Parathyroid adenoma (tissue), 2 donors: ENCODE data around the gene ZNF335.

Experiments
- H2AFZ ChIP-seq: fragments of 300-600 bp; sonication (generic); one replicate; pipeline ENCODE4 v1.7.0; 2017; ENCODE audit warnings: antibody characterized with exemption, mild to moderate bottlenecking
- H3K27ac ChIP-seq: fragments of 300-600 bp; sonication (generic); one replicate; pipeline ENCODE4 v1.7.0; 2017
- H3K27me3 ChIP-seq: fragments of 300-600 bp; sonication (generic); one replicate; pipeline ENCODE4 v1.7.0; 2017; ENCODE audit warnings: low read length; ENCODE audit not compliant: control insufficient read depth, insufficient read depth
- H3K36me3 ChIP-seq: fragments of 300-600 bp; sonication (generic); one replicate; pipeline ENCODE4 v1.7.0; 2017; ENCODE audit warnings: low read length; ENCODE audit not compliant: control insufficient read depth, insufficient read depth
- H3K4me1 ChIP-seq: fragments of 300-600 bp; sonication (generic); one replicate; pipeline ENCODE4 v1.7.0; 2017; ENCODE audit warnings: control low read depth
- H3K4me2 ChIP-seq: fragments of 300-600 bp; sonication (generic); one replicate; pipeline ENCODE4 v1.7.0; 2017; ENCODE audit warnings: low read length
- H3K4me3 ChIP-seq: fragments of 300-600 bp; sonication (generic); one replicate; pipeline ENCODE4 v1.7.0; 2017; ENCODE audit warnings: low read depth, low read length
- H3K79me2 ChIP-seq: fragments of 300-600 bp; sonication (generic); one replicate; pipeline ENCODE4 v1.7.0; 2017; ENCODE audit warnings: control low read depth
- H3K9ac ChIP-seq: fragments of 300-600 bp; sonication (generic); one replicate; pipeline ENCODE4 v1.7.0; 2017; ENCODE audit warnings: mild to moderate bottlenecking
- H3K9me3 ChIP-seq: fragments of 300-600 bp; sonication (generic); one replicate; pipeline ENCODE4 v1.7.0; 2017; ENCODE audit warnings: low read length; ENCODE audit not compliant: control insufficient read depth
- TF ChIP-seq, protein P1 (sequence below): fragments of 300-600 bp; sonication (generic); IDR thresholded peaks from one replicate; pipeline ENCODE4 v1.7.0; 2017; ENCODE audit warnings: antibody characterized with exemption, mild to moderate bottlenecking
- donor health status: primary hyperparathyroidism.

The ZNF335 gene

DNA sequence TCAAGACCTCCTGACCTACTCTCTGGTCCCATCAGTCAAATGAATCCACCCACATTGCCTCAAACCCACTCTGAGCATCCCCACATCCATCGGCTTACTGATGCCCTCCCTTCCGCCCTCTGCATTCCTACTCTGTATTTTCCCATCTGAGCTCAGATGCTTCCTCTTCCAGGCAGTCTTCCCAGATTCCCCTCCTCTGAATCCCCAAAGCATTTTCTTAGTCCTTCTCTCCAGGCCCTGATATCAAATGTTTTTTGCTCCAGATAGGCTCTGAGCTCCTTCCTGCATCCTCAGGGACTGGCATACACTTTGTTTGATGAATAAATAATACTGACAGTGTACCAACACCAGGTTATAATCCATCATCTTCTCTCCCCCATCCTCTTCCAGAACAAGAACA is 63.9 kb downstream of the ZNF335 start:
- peaks cover 8% of the 10 kb centered on the region for H3K4me1 ChIP-seq
- no peaks in the 10 kb centered on the region for H3K79me2 ChIP-seq
- TF ChIP-seq, protein P1, sequence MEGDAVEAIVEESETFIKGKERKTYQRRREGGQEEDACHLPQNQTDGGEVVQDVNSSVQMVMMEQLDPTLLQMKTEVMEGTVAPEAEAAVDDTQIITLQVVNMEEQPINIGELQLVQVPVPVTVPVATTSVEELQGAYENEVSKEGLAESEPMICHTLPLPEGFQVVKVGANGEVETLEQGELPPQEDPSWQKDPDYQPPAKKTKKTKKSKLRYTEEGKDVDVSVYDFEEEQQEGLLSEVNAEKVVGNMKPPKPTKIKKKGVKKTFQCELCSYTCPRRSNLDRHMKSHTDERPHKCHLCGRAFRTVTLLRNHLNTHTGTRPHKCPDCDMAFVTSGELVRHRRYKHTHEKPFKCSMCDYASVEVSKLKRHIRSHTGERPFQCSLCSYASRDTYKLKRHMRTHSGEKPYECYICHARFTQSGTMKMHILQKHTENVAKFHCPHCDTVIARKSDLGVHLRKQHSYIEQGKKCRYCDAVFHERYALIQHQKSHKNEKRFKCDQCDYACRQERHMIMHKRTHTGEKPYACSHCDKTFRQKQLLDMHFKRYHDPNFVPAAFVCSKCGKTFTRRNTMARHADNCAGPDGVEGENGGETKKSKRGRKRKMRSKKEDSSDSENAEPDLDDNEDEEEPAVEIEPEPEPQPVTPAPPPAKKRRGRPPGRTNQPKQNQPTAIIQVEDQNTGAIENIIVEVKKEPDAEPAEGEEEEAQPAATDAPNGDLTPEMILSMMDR: no peak
- H3K36me3 ChIP-seq: no peaks in the 10 kb centered on the region
- H2AFZ ChIP-seq: no peak overlapping the region
- no peaks in the 10 kb centered on the region for H3K9me3 ChIP-seq
- no peak overlapping the region for H3K4me2 ChIP-seq
- H3K27me3 ChIP-seq: no peaks in the 10 kb centered on the region
- no peak overlapping the region for H3K4me3 ChIP-seq
- no peak overlapping the region for H3K27ac ChIP-seq
- no peak overlapping the region for H3K9ac ChIP-seq

DNA sequence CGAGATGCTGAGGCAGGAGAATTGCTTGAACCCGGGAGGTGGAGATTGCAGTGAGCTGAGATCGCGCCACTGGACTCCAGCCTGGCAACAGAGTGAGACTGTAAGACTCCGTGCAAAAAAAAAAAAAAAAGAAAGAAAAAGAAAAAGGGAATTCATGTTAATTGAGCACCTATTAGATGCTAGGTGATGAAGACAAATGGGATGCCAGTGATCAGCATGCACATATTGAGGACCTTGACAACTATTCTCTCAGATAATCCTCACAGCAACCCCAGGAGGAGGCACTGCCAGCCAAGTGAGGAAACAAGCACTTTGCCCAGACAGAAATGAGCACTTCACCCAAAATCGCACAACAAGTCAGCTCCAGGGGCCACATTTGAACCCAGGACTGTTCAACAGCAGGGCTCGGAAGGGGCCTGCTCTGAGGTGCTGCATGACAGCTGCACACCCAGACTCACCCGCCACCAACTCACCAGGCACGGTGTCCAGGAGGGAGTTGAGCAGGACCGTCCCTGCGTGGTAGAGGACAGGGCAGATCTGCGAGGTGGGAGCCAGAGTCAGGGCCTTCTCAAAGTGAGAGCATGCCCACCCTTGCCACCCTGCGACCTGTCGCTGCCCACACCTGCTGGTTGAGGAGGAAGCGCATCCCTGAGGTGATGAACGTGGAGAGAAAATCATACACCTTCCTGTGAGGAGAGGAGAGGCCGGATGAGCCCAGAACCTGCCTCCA is 64.6 kb downstream of the ZNF335 start:
- Histone ChIP-seq H3K4me2 (no peak overlapping the region), H3K27ac (no peak overlapping the region), H3K79me2 (no peaks in the 10 kb centered on the region), H2AFZ (no peak overlapping the region), H3K4me3 (no peak overlapping the region), H3K4me1 (peaks cover 8% of the 10 kb centered on the region), H3K9ac (no peak overlapping the region), H3K36me3 (no peaks in the 10 kb centered on the region), H3K9me3 (no peaks in the 10 kb centered on the region), H3K27me3 (no peaks in the 10 kb centered on the region)
- TF ChIP-seq, protein P1: no peak

DNA sequence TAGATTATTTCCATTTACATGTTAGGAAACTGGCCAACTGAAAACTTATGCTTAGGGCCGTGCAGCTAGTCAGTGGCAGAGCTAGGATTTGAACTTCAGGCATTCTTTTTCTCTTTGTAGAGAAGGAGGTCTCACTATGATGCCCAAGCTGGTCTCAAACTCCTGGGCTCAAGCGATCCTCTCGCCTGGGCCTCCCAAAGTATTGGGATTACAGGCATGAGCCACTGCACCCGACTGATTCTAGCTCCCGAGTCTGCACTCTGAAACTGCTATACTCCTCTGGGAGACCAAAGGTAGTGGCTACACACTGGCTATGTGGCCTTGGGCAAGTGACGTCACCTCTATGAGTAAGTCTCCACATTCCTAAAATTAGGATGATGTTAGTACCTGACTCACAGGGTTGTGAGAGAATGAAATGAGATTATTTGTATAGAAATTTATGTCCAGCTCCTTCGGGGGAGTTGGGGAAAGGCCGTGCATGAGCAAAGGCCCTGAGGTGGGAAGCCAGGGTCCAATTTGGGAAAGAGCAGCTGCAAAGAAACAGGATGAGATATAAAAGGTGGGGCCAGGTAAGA is 66.4 kb downstream of the ZNF335 start:
- Histone ChIP-seq H3K79me2 (no peaks in the 10 kb centered on the region), H2AFZ (no peak overlapping the region), H3K9ac (no peak overlapping the region), H3K27me3 (no peaks in the 10 kb centered on the region), H3K36me3 (no peaks in the 10 kb centered on the region), H3K4me1 (no peaks in the 10 kb centered on the region), H3K9me3 (no peaks in the 10 kb centered on the region), H3K4me2 (no peak overlapping the region), H3K4me3 (no peak overlapping the region), H3K27ac (no peak overlapping the region)
- TF ChIP-seq, protein P1: no peak

DNA sequence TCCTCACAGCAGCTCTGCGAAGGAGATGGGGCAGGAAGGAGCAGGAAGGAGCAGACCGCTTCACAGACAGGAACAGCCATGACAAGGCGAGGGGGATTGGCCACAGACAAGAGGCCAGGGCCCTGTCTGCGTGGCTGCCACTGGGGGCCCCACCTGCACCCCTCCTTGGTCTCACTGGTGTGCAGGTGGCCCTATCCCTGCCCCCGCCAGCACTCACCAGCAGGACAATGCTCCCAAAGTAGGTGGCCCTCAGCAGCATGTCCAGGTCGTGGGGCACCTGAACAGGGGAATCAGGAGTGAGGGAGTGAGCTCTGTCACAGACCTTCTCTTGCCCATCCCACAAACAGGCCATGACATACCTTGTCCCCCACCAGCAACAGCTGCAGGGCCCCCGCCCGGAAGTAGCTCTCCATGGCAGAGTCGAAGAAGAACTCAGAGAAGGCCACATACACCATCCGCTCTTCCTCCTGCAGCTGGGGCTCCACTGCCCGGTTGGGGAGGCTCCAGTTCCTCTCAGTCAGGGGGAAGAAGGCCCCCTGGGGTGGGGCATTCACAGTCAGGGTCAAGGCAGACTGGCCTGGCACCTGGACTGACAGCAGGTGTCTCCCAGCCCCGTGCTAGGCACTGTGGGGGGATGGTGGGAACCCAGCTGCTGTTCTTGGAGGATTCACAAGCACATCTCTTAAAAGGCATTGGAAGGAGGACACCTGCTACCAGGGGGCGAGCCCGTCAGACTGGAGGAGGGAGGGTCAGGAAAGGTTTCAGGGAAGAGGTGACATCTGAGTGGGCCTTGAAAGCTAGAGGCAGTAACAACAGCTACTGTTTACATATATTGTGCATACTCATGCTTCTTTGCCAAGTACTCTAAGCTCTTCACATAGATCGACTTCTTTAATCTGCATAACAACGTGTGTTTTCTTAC is 67.2 kb downstream of the ZNF335 start:
- H3K4me2 ChIP-seq: no peak overlapping the region
- H3K27me3 ChIP-seq: no peaks in the 10 kb centered on the region
- H3K36me3 ChIP-seq: no peaks in the 10 kb centered on the region
- no peaks in the 10 kb centered on the region for H3K4me1 ChIP-seq
- H3K79me2 ChIP-seq: no peaks in the 10 kb centered on the region
- TF ChIP-seq, protein P1: no peak
- no peak overlapping the region for H3K4me3 ChIP-seq
- no peak overlapping the region for H3K9ac ChIP-seq
- H3K9me3 ChIP-seq: no peaks in the 10 kb centered on the region
- no peak overlapping the region for H2AFZ ChIP-seq
- no peak overlapping the region for H3K27ac ChIP-seq
